NCI-H2107 treated with DMSO at 0.1 percent for 48 hours (cell line): ENCODE data around the gene TMOD4.
"Not testable (repeated sequence)": the region's sequence is repeated elsewhere in the genome, so short reads cannot be mapped to it uniquely, and the experiment has no call there.

Experiments used
- DNase-seq: peaks from one replicate; lab custom pipeline; 2025; ENCODE audit not compliant: unreplicated experiment; lab: John Stamatoyannopoulos, UW

TMOD4 gene

DNA sequence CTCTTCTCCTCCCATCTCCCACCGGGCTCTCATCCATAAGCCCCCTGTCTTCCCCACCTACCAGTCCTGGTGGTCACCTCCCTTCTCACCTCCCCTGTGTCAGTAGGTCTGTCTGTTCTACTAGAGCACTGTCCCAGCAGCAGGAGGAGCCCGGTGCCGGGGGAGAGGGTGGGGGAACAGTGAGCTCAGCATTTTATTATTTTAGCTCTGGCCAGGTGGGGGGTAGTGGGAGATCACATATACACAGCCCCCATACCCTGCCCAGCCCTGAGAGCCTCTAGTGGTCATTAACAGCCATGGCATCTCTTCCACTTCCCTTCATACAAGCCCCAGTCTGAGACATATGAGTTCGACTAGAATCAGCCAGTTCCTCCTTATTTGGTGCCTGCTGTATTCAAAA, at the start of gene TMOD4:
TMOD4 (minus strand) TSS at position 119 of the 400 bp plus-strand sequence. CDS start 1,106 bp downstream, outside the sequence.
- DNase-seq: no peak

DNA sequence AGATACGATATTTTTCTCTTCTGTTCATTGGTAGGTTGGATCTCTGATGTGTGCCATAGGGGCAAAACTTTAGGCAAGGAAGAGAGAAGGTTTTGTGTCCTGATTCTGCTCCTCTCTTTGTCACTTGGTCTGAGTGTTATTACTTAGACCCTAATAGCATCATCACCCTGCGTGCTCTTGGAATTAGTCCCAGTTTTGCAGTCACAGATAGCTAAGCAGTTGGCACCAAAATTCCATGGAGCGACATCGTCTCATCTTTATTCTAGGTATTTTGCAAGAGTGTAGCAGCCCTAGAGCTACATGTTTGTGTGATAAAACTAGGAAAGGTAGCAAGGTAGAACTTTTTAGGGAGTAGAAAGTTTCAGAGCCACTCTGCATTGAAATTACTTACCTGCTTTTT, 46.3 kb upstream of the TMOD4 start:
- DNase-seq: no peak

DNA sequence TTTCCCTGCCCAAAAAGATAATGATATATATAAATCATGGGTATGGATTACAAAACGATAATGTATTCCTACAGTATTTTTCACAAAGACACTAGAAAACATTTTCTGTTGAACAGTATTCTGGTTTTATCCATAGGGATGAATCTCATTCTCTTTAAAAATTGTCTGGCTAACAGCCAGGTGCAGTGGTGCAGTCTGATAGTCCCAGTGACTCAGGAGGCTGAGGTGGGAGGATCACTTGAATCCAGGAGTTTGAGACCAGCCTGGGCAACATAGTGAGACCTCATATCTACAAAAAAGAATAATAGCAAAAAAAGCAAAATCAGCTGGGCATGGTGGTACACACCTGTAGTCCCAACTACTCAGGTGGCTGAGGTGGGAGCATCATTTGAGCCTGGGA, 45.8 kb upstream of the TMOD4 start:
- no peak for DNase-seq

DNA sequence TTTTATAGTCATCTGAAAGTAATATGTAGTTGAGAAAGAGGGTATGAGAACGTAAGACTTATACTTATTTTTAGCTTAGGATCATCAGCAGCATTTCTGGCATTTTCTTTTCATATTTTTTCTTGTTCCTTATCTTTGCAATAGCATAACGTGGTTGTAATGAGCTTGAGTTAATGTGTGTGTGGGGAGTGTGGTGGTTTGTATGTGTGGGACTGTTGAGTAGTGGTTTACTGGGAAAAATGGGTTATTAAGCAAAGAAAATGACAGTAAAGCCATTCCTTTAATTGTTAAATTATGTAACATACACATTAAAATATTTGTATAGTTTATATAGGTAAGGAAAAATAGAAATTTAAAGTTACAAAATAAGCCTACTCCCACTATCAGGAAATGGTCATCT, 37.8 kb upstream of the TMOD4 start:
- DNase-seq: no peak

DNA sequence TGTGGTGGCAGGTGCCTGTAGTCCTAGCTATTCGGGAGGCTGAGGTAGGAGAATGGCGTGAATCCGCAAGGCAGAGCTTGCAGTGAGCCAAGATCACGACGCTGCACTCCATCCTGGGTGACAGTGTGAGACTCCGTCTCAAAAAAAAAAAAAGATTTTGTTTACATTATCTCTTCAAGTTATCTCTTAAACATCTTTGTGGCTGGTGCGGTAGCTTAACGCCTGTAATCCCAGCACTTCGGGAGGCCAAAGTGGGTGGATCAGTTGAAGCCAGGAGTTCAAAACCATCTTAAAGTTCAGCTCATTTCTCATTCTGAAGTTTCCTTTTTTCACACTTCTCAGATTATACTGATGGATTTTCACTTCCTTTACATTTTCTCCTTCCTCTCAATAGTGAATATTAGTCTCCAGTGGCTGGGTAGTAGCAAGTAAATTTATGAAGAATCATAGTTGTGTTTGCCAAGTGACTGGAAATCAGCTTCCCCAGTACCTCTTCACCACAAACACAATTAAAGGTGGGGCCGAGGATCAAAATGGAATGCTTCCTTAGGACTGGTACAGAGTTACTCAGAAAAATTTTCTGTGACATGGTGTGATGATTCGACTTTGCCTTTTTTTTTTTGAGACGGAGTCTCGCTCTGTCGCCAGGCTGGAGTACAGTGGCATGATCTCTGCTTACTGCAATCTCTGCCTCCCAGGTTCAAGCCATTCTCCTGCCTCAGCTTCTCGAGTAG, 36.4 kb upstream of the TMOD4 start:
- no peak for DNase-seq

DNA sequence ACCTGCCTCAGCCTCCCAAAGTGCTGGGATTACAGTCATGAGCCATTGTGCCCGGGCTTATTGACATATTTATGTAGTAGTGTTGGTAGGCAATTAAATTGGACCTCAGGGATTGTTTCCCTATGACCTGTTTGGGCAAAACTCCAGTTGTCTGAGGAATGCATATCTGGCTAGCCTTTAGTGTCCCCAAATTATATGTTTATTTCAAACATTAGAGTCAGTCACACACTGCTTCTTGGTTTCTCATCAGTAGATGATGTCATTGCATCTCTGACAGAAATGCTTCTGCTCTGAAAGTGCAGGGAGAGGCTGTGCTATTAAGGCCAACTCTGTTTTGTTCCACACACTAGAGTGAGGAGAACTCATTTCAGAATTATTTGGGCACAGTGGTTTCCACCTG, 35.0 kb upstream of the TMOD4 start:
- no peak for DNase-seq

DNA sequence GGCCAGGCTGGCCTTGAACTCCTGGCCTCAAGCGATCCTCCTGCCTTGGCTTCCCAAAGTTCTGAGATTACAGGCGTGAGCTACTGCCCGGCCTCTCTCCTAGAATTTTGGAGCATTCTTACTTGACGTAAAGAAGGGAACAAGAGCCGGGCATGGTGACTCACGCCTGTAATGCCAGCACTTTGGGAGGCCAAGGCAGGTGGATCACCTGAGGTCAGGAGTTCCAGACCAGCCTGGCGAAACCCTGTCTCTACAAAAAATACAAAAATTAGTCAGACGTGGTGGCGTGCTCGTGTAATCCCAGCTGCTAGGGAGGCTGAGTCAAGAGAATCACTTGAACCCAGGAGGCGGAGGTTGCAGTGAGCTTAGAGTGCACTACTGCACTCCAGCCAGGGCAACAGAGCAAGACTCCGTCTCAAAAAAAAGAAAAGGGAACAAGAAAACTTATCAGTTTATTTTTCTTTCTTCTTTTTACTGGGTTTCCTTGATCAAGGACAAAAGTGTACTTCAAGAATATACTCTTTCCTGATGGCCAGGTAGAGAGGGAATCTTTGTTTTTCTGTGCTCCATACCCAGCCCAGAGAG, 29.7 kb upstream of the TMOD4 start:
- not testable (repeated sequence) for DNase-seq

DNA sequence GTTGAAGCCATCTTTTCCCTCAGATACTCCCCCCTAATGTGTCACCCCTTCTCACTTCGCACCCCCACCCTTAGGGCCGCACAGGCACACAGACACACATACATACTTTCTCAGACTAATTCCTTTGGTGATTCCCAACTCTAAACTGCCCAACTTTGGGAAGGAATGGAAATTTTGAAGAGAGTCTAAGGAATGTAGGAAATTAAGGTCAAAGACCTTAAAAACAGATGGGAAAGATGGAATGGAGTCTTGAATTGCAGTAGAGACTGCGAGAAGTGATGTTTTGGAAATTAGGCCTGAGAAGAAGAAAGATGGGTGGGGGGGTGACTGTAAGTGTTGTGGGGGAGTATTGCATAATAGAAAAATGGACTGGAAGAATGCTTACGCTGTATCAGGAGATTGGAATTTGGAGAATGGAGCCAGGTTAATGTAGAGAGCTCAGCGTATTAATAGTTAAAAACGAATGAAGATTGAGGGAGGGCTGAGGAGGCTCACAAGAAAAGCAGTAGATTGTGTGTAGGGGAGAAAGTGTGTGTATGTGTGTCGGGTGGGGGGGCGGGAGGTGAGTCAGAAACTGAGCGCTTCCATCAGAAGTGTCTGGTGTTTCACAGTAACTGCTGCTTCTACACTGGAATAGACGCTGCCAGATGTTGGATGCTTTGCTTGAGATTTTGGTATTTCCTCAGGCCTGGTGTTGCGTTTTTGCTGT, 24.2 kb upstream of the TMOD4 start:
- DNase-seq: no peak

DNA sequence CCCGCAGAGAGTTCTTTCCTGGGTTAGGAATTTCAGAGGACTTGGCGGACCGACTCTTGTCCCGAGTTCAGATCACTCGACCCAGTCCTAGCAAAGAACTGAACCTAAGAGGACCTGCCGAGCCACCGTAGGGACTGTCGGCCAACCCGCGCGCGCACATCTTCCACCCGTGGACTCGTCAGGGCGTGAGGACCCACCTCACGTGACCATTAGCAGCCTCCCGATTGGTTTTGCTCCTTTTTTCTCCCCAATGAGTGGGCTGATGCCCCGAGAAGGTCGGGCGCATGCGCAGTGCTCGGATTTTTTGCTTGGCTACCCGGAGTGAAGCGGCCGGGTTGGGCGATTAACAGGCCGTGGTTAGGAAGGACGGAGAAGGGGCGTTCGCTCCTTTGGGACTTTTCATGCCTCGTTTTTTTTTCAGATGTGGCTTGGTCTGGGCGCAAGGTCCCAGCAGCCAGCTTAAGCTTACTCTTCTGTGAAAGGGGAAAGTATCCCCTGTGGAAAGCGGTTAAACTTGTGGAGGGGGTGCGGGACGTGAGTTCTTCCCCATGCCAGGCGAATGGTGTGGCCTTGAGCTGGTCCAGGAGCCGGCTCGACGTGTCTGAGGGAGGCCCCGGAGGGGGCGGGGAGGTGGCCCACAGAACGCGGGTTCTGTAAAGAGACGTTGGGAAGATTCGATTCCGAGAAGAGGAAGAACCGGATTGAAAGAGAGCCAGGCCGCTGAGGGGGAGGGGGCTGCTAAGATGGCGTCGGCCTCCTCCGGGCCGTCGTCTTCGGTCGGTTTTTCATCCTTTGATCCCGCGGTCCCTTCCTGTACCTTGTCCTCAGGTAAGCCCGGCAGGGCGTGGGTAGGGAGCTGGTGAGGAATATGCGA, 22.7 kb upstream of the TMOD4 start, which contains the start of gene PIP5K1A:
PIP5K1A (plus strand) TSS at position 299 of the 874 bp plus-strand sequence; CDS start at position 744, 445 bp downstream.
- DNase-seq: peak; percentile 99

DNA sequence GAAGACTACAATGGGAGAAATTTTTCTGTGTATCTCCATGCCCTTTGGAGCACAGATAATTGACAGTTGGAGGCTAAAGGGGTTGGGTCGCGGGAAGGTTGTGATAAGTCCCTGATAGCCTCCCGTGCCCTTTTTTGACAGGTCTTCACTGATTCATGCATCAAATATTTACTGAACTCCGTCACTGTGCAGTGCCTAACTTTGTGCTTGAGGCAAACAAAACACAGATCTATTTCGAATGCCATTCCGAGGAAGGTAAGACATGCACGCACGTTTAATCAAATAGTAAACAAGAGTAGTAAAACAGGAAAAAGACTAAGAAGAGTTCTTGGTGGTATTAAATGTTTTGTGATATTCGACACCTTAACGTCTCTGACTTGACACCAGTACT, 22.1 kb upstream of the TMOD4 start:
- no peak for DNase-seq

DNA sequence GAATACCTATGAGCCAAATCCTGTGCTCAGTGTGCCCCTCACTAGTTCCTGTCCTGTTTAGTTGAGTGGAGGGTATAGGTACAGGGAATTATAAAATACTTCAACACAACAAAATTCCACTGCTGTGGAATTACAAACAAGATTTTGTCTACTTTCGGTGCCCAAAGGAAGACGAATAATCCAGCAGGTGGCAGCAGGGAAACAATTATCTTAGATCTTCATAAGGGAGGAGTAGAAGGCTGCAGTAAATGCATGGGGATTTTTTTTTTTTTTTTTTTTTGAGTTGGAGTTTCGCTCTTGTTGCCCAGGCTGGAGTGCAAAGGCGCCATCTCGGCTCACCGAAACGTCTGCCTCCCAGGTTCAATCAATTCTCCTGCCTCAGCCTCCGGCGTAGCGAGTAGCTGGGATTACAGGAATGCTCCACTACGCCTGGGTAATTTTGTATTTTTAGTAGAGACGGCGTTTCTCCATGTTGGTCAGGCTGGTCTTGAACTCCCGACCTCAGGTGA, 20.6 kb upstream of the TMOD4 start:
- DNase-seq: peak; percentile 91

DNA sequence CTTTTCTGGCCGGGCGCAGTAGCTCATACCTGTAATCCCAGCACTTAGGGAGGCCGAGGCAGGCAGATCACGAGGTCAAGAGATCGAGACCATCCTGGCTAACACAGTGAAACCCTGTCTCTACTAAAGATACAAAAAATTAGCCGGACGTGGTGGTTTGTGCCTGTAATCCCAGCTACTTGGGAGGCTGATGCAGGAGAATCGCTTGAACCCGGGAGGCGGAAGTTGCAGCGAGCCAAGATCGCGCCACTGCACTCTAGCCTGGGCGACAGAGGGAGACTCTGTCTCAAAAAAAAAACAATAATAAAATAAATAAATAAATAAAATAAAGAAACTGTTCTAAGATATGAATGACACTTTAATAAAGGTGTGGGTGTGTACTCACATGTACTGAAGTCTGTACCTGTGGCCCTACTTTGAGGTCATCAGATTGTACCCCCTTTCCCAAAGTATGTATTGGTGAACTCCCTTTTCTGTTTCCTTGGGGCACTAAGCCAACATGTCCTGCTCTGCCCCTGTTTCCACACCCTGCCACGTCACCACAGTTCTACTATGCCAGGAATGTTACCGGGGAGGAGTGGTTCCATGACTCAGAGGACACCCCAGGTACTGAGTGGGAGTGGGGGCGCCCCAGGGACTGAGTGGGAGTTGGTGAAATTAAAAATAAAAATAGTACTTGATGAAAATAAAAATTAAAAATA, 19.3 kb upstream of the TMOD4 start:
- not testable (repeated sequence) for DNase-seq

DNA sequence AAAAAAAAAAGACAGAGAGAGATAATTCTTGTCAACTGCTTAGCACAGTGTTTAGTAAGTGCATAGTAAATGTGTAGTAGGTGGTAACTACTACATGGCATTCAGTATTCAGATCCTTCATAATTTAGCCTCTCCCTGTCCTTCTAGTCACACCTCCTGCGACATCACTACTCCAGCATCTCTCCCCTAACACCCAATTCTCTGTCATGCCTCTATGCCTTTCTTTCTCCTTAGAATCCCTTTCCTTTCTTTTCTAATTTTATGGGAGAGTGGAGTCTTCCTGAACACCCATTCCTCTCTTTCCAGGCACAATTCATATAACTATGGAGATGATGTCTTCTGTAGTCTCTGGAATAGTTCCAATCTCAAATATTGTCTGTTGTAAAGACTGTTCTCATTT, 18.1 kb upstream of the TMOD4 start:
- no peak for DNase-seq

DNA sequence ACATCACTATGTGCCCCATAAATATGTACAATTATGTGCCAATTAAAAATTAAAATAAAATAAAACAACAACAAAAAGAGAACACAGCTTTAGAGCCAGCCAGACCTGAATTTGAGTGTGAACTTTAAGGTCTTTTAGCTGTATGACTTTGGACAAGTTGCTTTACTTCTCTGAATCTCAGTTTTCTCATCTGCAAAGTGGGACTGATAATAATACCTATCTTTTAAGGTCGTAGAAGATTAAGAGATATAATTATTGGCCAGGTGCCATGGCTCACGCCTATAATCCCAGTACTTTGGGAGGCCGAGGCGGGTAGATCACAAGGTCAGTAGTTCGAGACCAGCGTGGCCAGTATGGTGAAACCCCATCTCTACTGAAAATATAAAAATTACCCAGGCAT, 17.5 kb upstream of the TMOD4 start:
- no peak for DNase-seq

DNA sequence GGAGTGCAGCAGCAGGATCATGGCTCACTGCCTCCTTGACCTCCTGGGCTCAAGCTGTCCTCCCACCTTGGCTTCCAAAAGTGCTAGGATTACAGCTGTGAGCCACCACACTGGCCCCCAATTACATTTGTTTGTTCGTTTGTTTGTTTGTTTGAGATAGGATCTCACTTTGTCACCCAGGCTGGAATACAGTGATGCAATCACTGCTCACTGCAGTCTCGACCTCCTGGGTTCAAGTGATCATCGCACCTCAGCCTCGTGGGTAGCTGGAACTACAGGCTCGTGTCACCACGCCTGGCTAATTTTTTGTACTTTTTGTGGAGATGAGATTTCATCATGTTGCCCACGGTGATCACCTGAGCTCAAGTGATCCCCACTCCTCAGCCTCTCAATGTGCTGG, 16.3 kb upstream of the TMOD4 start:
- DNase-seq: no peak

DNA sequence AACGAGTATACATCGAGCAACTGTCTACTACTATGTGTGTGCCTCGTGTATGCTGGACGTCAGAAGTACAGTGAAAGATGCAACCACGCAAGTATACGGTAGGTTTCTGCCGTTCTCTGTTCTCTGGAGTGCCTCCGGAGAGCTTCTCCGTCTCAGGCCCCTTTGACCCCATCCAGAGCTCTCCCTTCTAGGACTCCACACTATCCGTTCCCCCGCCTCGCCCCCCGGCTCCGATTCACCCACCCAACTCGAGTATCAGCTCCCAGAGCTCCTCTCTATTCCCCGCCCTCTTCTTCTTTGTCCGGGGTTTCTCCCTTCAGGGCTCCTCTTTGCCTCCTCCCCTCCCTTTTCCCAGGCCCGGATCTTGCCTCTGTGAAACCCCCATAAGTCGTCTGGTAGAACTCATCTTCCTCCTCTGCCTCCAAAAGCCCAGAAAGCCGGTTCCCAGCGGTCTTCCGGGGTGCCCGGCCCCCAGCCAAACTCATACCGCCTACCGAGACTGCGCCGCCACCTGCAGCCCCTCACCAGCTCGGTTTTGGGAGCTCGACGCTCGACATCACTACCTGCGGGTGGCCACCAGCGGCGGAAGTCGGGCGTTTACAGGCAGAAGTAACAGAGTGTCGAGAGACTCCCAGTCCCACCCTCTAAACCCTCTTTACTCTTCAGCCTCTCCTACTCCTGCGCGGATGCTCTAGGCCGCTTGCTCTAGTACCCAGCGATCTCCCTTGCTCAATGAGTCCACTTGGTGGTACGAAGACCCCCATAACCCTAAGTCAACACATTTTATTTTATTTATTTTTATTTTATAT, 14.1 kb upstream of the TMOD4 start, which contains the start of gene VPS72:
VPS72 (minus strand) TSS at position 561 of the 809 bp plus-strand sequence; CDS start at position 485, 76 bp downstream.
- DNase-seq: peak; percentile 96

DNA sequence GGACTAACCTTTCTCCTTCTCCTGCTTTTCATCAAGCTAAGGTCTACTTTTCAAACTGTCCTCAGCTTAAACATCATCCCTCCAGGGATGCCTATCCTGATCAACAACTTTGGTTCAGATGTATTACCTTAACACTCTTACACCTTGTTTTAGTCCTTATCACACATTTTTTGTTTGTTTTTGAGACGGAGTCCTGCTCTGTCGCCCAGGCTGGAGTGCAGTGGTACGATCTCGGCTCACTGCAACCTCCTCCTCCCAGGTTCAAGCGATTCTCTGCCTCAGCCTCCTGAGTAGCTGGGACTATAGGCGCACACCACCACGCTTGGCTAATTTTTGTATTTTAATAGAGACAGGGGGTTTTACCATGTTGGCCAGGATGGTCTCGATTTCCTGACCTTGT, 12.9 kb upstream of the TMOD4 start:
- DNase-seq: not testable (repeated sequence)

DNA sequence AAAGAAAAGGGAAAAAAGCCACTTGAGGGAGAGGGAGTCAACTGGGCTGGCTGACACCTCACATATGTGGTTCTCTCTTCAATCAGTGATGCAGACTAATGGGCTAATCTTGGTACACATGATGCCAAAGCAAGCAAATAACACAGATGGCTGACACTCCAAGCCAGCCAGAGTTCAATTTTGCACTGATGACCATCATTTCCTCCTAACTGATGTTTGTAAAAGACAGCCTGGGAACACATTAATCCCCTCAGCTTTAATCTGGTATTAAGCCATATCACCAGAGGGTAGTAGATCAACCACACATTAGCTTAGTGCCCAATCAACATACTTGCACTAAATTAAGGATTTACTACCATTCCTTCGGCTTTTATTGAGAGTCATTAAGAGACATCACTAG, 11.4 kb upstream of the TMOD4 start:
- DNase-seq: no peak

DNA sequence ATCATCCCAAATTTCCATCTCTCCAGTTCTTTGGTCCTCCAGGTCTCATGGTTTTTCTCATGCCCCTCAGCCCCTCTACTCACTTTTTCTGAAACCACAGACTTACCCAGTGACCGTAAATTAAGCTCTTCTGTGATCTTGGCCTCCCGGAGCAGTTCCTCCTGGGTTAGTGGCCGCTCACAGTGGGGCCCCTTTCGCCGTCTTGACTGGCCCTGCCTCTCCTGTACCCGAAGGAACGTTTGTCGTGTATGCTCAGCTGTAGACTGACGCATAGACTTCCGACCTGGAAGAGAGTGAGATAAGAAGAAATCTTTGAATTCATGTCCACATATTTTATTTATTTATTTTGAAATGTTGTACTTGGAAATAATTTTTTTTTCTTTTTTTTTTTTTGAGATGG, 8.4 kb upstream of the TMOD4 start:
- DNase-seq: no peak
